Calu3 (cell line): ENCODE measurements around the gene LIMS2. TPM values are rescaled to one million over a fixed set of nuclear protein-coding genes. Genes with fewer than 3 reads are reported as not detected.
A peak's percentile ranks its signal among the peaks of the same experiment; 100 is the strongest.

Source experiments
- BruUV-seq: library from RNA; stranded (reverse); fragments of 400-500 nt; replicated peaks from 2 replicates; lab custom pipeline; 2021; lab: Mats Ljungman, UMichigan
- CTCF ChIA-PET: fragments of 300-600 bp; sonication (Branson Sonifier 250); formaldehyde crosslinking; loops from one replicate; lab custom pipeline; 2022; ENCODE audit warnings: antibody characterized with exemption; lab: Charles Lee
- DNase-seq: peaks from one replicate; pipeline ENCODE4 v3.0.0; 2022
- H3K27ac Mint-ChIP-seq: one replicate; pipeline ENCODE4 v1.8.0; 2022; ENCODE audit warnings: mixed read lengths; ENCODE audit not compliant: unreplicated experiment
- H3K27me3 Mint-ChIP-seq: one replicate; pipeline ENCODE4 v1.8.0; 2022; ENCODE audit warnings: mixed read lengths; ENCODE audit not compliant: unreplicated experiment
- H3K36me3 Mint-ChIP-seq: one replicate; pipeline ENCODE4 v1.8.0; 2022; ENCODE audit warnings: mild to moderate bottlenecking, moderate library complexity, mixed read lengths; ENCODE audit not compliant: insufficient read depth, unreplicated experiment
- H3K4me1 Mint-ChIP-seq: one replicate; pipeline ENCODE4 v1.8.0; 2022; ENCODE audit warnings: mild to moderate bottlenecking, low read depth, mixed read lengths; ENCODE audit not compliant: unreplicated experiment
- H3K4me3 Mint-ChIP-seq: one replicate; pipeline ENCODE4 v1.8.0; 2022; ENCODE audit warnings: mild to moderate bottlenecking, low read depth, moderate library complexity, mixed read lengths; ENCODE audit not compliant: unreplicated experiment
- H3K9me3 Mint-ChIP-seq: one replicate; pipeline ENCODE4 v1.8.0; 2022; ENCODE audit warnings: low read depth, mixed read lengths; ENCODE audit not compliant: unreplicated experiment
- intact Hi-C: fragments of 100-400 bp; cut with micrococcal nuclease; formaldehyde crosslinking; loops from one replicate; pipeline ENCODE4 v1.10.0; 2022; ENCODE audit not compliant: unreplicated experiment
- total RNA-seq: library from RNA; stranded (reverse); gene quantifications from 2 replicates; pipeline ENCODE4 v1.2.3, GENCODE V29; 2022
- TF ChIP-seq, protein P1 (sequence below): fragments of 200-600 bp; IDR thresholded peaks from one replicate; pipeline ENCODE4 v1.8.0; 2022; ENCODE audit warnings: antibody characterized with exemption; ENCODE audit not compliant: unreplicated experiment

LIMS2 gene
- total RNA-seq, 1 experiment from 2014 or later, result 0.31 TPM

GRCh38 chr2:127637725-127638252, 37.5 kb downstream of the LIMS2 start:
- TF ChIP-seq, protein P1, sequence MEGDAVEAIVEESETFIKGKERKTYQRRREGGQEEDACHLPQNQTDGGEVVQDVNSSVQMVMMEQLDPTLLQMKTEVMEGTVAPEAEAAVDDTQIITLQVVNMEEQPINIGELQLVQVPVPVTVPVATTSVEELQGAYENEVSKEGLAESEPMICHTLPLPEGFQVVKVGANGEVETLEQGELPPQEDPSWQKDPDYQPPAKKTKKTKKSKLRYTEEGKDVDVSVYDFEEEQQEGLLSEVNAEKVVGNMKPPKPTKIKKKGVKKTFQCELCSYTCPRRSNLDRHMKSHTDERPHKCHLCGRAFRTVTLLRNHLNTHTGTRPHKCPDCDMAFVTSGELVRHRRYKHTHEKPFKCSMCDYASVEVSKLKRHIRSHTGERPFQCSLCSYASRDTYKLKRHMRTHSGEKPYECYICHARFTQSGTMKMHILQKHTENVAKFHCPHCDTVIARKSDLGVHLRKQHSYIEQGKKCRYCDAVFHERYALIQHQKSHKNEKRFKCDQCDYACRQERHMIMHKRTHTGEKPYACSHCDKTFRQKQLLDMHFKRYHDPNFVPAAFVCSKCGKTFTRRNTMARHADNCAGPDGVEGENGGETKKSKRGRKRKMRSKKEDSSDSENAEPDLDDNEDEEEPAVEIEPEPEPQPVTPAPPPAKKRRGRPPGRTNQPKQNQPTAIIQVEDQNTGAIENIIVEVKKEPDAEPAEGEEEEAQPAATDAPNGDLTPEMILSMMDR, result no peak
- H3K4me3 Mint-ChIP-seq, result no peak overlapping the region
- no peak overlapping the region for H3K27ac Mint-ChIP-seq
- no TSS peak for BruUV-seq
- H3K9me3 Mint-ChIP-seq, result no peaks in the 10 kb centered on the region
- DNase-seq, result peak; percentile 41
- H3K4me1 Mint-ChIP-seq, result no peaks in the 10 kb centered on the region
- intact Hi-C loops, result no loop called here
- CTCF ChIA-PET, result interaction anchor here (0.7 kb wide), 2 partner anchors 227 to 375 kb away, joined by 4 to 7 read pairs; no protein-coding TSS in a partner anchor
- H3K36me3 Mint-ChIP-seq, result no peaks in the 10 kb centered on the region
- no peaks in the 10 kb centered on the region for H3K27me3 Mint-ChIP-seq

DNA sequence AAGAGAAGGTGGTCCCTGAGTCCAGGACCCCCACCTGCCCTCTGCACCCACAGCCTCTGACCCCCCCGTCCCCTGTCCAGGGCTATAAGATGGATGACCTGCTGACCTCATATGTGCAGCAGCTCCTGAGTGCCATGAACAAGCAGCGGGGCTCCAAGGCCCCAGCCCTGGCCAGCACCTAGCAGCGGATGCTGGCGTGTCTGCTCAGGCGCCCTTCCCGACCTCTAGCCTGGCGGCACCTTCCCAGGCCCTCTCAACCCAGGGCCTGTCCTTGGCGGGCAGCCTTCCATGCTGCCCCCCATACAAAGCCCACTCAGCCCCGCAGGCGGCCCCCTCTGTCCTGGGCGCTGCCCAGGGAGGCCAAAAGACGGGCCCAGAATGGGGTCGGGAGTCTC, 38.1 kb downstream of the LIMS2 start:
- Mint-ChIP-seq H3K9me3 (no peaks in the 10 kb centered on the region), H3K36me3 (no peaks in the 10 kb centered on the region), H3K27me3 (no peaks in the 10 kb centered on the region), H3K4me3 (no peak overlapping the region), H3K4me1 (no peaks in the 10 kb centered on the region), H3K27ac (no peak overlapping the region)
- BruUV-seq, result no TSS peak
- no peak for DNase-seq
- TF ChIP-seq, protein P1, result no peak
- CTCF ChIA-PET, result interaction anchor here (0.7 kb wide), 2 partner anchors 226 to 375 kb away, joined by 4 to 7 read pairs; no protein-coding TSS in a partner anchor
- intact Hi-C loops, result no loop called here

DNA sequence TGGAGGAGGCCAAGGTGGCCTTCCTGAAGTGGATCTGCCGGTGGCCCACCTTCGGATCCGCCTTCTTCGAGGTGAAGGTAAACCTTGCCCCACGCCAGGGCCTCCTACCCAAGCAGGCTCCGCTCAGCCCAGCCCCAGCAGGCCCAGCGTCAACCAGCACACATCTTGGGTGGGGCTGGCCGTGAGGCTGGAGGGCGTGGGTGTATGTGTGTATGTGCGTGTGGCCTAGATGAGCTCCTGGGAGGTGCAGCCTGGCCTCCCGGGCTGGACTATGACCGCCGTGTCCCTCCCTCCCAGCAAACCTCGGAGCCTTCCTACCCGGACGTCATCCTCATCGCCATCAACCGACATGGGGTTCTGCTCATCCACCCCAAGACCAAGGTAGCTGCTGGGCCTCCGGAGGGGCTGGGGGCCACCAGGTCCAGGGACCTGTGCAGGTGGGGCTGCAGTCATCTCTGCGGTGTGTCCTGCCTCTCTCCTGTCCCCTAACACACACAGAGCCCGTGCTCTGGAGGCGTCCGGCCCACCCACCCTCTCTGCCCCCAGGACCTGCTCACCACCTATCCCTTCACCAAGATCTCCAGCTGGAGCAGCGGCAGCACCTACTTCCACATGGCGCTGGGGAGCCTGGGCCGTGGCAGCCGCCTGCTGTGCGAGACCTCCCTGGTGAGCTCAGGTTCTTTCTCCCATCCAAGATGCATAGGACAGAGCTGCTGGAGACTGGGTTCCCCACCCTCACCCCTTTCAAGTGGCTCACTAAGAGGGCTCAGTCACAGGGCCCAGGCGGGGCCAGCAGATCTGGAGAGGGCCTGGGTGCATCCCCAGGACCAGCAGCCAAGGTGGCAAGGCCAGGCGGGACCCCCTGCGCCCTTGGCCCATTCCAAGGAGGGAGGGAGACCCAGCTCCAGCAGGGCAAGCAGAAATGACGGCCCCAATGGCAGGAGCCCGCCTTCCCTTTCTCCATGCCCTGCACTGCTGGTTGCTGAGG, 38.8 kb downstream of the LIMS2 start:
- BruUV-seq, result no TSS peak
- no peak for DNase-seq
- H3K36me3 Mint-ChIP-seq, result no peaks in the 10 kb centered on the region
- H3K4me3 Mint-ChIP-seq, result no peak overlapping the region
- H3K9me3 Mint-ChIP-seq, result no peaks in the 10 kb centered on the region
- no peak overlapping the region for H3K27ac Mint-ChIP-seq
- no peaks in the 10 kb centered on the region for H3K27me3 Mint-ChIP-seq
- no peaks in the 10 kb centered on the region for H3K4me1 Mint-ChIP-seq
- CTCF ChIA-PET, result no interaction called here
- intact Hi-C loops, result no loop called here
- TF ChIP-seq, protein P1, result no peak

- Mint-ChIP-seq H3K36me3 (no peaks in the 10 kb centered on the region), H3K9me3 (no peaks in the 10 kb centered on the region), H3K4me3 (no peak overlapping the region), H3K4me1 (no peaks in the 10 kb centered on the region), H3K27me3 (no peaks in the 10 kb centered on the region), H3K27ac (no peak overlapping the region)
- TF ChIP-seq, protein P1, result no peak
- CTCF ChIA-PET, result no interaction called here
- DNase-seq, result no peak
- intact Hi-C loops, result no loop called here
- BruUV-seq, result no TSS peak
Measured at GRCh38 chr2:127635380-127636237, 39.7 kb downstream of the LIMS2 start.
